ENCODE data around the gene PTGS1.

Gene PTGS1

DNA sequence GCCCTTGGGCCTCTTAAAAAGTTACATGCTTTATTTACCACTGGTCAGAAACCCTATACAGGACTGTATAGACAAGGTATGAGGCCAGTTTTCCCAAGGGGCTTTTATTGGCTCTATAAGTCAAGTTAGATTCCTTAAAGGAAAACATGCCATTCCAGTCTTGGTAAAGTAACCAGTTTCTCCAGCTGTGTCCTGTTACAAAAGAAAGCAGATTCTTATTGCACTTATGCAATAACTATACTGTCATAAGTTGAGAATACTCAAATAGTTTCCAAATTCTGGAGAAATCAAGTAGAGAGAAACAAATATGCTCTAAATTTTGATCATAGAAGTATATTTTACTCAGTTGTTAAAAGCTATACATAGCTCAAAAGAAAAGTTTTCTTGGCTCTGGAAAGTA, 47.2 kb downstream of the PTGS1 start:
- Histone ChIP-seq H3K27me3 (replicated peaks; ENCODE audit: insufficient read depth, low read length) (no peaks in the 10 kb centered on the region), H4K20me1 (ENCODE audit: insufficient read depth, low read length) (no peaks in the 10 kb centered on the region), H3K9me2 (replicated peaks; ENCODE audit: insufficient read depth, low read length) (no peaks in the 10 kb centered on the region), H3K4me1 (ENCODE audit: low read length) (no peaks in the 10 kb centered on the region), H3K4me2 (ENCODE audit: low read depth, low read length) (no peak overlapping the region), H3K4me3 (ENCODE audit: low read length) (no peak overlapping the region), H3K9ac (ENCODE audit: low read length) (no peak overlapping the region), H3K79me2 (ENCODE audit: low read length) (no peaks in the 10 kb centered on the region), H2AFZ (ENCODE audit: low read length) (no peak overlapping the region), H3K36me3 (replicated peaks; ENCODE audit: insufficient read depth, low read length) (no peaks in the 10 kb centered on the region), H3K9me3 (replicated peaks; ENCODE audit: insufficient read depth, low read length) (no peaks in the 10 kb centered on the region), H3F3A (ENCODE audit: insufficient read depth, low read length) (no peaks in the 10 kb centered on the region), H3K27ac (ENCODE audit: low read length) (no peak overlapping the region)
- TF ChIP-seq, protein P1, sequence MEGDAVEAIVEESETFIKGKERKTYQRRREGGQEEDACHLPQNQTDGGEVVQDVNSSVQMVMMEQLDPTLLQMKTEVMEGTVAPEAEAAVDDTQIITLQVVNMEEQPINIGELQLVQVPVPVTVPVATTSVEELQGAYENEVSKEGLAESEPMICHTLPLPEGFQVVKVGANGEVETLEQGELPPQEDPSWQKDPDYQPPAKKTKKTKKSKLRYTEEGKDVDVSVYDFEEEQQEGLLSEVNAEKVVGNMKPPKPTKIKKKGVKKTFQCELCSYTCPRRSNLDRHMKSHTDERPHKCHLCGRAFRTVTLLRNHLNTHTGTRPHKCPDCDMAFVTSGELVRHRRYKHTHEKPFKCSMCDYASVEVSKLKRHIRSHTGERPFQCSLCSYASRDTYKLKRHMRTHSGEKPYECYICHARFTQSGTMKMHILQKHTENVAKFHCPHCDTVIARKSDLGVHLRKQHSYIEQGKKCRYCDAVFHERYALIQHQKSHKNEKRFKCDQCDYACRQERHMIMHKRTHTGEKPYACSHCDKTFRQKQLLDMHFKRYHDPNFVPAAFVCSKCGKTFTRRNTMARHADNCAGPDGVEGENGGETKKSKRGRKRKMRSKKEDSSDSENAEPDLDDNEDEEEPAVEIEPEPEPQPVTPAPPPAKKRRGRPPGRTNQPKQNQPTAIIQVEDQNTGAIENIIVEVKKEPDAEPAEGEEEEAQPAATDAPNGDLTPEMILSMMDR (IDR thresholded peaks at IDR 0.05; ENCODE audit: low read length) = no peak
- no peak for TF ChIP-seq EZH2 (optimal IDR thresholded peaks at IDR 0.05; ENCODE audit: low read depth, low read length)
- TF ChIP-seq EZH2phosphoT487 (IDR thresholded peaks at IDR 0.05; ENCODE audit: low read length) = no peak
- no peak for DNase-seq

GRCh38 chr9:122420315-122420714, 49.5 kb downstream of the PTGS1 start:
- H3K27me3 ChIP-seq (replicated peaks; ENCODE audit: insufficient read depth, low read length) = no peaks in the 10 kb centered on the region
- H3F3A ChIP-seq (ENCODE audit: insufficient read depth, low read length) = no peaks in the 10 kb centered on the region
- H4K20me1 ChIP-seq (ENCODE audit: insufficient read depth, low read length) = no peaks in the 10 kb centered on the region
- no peak overlapping the region for H3K27ac ChIP-seq (ENCODE audit: low read length)
- H3K4me1 ChIP-seq (ENCODE audit: low read length) = no peaks in the 10 kb centered on the region
- no peaks in the 10 kb centered on the region for H3K9me2 ChIP-seq (replicated peaks; ENCODE audit: insufficient read depth, low read length)
- no peak for DNase-seq
- H2AFZ ChIP-seq (ENCODE audit: low read length) = no peak overlapping the region
- H3K9ac ChIP-seq (ENCODE audit: low read length) = no peak overlapping the region
- H3K36me3 ChIP-seq (replicated peaks; ENCODE audit: insufficient read depth, low read length) = no peaks in the 10 kb centered on the region
- no peaks in the 10 kb centered on the region for H3K79me2 ChIP-seq (ENCODE audit: low read length)
- TF ChIP-seq EZH2 (optimal IDR thresholded peaks at IDR 0.05; ENCODE audit: low read depth, low read length) (no peak), EZH2phosphoT487 (IDR thresholded peaks at IDR 0.05; ENCODE audit: low read length) (no peak)
- TF ChIP-seq, protein P1 (IDR thresholded peaks at IDR 0.05; ENCODE audit: low read length) = no peak
- no peak overlapping the region for H3K4me3 ChIP-seq (ENCODE audit: low read length)
- no peak overlapping the region for H3K4me2 ChIP-seq (ENCODE audit: low read depth, low read length)
- no peaks in the 10 kb centered on the region for H3K9me3 ChIP-seq (replicated peaks; ENCODE audit: insufficient read depth, low read length)

DNA sequence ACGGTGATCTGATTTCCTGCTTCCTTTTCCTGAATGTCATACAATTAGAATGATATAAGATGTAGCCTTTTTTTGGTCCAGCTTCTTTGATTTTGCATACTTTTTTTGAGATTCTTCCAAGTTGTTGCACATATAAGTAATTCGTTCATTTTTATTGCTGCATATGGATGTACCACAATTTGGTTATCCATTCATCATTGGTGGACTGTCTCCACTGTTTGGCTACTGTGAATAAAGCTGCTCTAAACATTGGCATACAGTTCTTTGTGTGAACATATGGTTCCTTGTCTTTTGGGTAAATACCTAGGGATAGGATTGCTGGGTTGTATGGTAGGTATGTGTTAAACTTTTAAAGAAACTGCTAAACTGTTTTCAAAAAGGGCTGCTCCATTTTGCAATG, 54.3 kb downstream of the PTGS1 start:
- Histone ChIP-seq H3K4me1 (ENCODE audit: low read length) (no peaks in the 10 kb centered on the region), H3K4me3 (ENCODE audit: low read length) (no peak overlapping the region), H3K4me2 (ENCODE audit: low read depth, low read length) (no peak overlapping the region), H3K36me3 (replicated peaks; ENCODE audit: insufficient read depth, low read length) (no peaks in the 10 kb centered on the region), H3K9ac (ENCODE audit: low read length) (no peak overlapping the region), H4K20me1 (ENCODE audit: insufficient read depth, low read length) (no peaks in the 10 kb centered on the region), H2AFZ (ENCODE audit: low read length) (no peak overlapping the region), H3K9me3 (replicated peaks; ENCODE audit: insufficient read depth, low read length) (no peaks in the 10 kb centered on the region), H3K27ac (ENCODE audit: low read length) (no peak overlapping the region), H3F3A (ENCODE audit: insufficient read depth, low read length) (no peaks in the 10 kb centered on the region), H3K79me2 (ENCODE audit: low read length) (no peaks in the 10 kb centered on the region), H3K27me3 (replicated peaks; ENCODE audit: insufficient read depth, low read length) (no peaks in the 10 kb centered on the region), H3K9me2 (replicated peaks; ENCODE audit: insufficient read depth, low read length) (no peaks in the 10 kb centered on the region)
- DNase-seq = no peak
- TF ChIP-seq EZH2 (optimal IDR thresholded peaks at IDR 0.05; ENCODE audit: low read depth, low read length) (no peak), EZH2phosphoT487 (IDR thresholded peaks at IDR 0.05; ENCODE audit: low read length) (no peak)
- TF ChIP-seq, protein P1 (IDR thresholded peaks at IDR 0.05; ENCODE audit: low read length) = no peak

Measured in MM.1S (cell line).